ENCODE measurements around the gene B4GALNT4.
"Not testable (repeated sequence)": the region's sequence is repeated elsewhere in the genome, so short reads cannot be mapped to it uniquely, and the experiment has no call there.

Gene B4GALNT4

GRCh38 chr11:409600-410483, 40.5 kb downstream of the B4GALNT4 start:
- no peak for DNase-seq

- not testable (repeated sequence) for DNase-seq
These were observed 41.4 kb downstream of the B4GALNT4 start for GRCh38 chr11:410711-411110.

- not testable (repeated sequence) for DNase-seq
These were observed 42.2 kb downstream of the B4GALNT4 start for GRCh38 chr11:411520-411919.

GRCh38 chr11:412641-413119, 43.4 kb downstream of the B4GALNT4 start:
- DNase-seq: no peak

- DNase-seq: no peak
These were observed 44.1 kb downstream of the B4GALNT4 start for GRCh38 chr11:413120-414081.

GRCh38 chr11:414318-414857, 45.1 kb downstream of the B4GALNT4 start:
- no peak for DNase-seq

- DNase-seq: no peak
These were observed 46.3 kb downstream of the B4GALNT4 start for GRCh38 chr11:415640-416041.

GRCh38 chr11:416051-416756, 46.9 kb downstream of the B4GALNT4 start:
- DNase-seq: no peak

GRCh38 chr11:416757-417621, 47.7 kb downstream of the B4GALNT4 start:
- DNase-seq: no peak

- no peak for DNase-seq
These were observed 48.5 kb downstream of the B4GALNT4 start for GRCh38 chr11:417652-418342.

- DNase-seq: no peak
These were observed 49.3 kb downstream of the B4GALNT4 start for GRCh38 chr11:418343-419247.

- DNase-seq: no peak
These were observed 50.1 kb downstream of the B4GALNT4 start for GRCh38 chr11:419248-420005.

GRCh38 chr11:420054-420910, 51.0 kb downstream of the B4GALNT4 start:
- DNase-seq: no peak

- no peak for DNase-seq
These were observed 51.6 kb downstream of the B4GALNT4 start for GRCh38 chr11:420911-421321.

GRCh38 chr11:422249-422656, 53.0 kb downstream of the B4GALNT4 start:
- DNase-seq: no peak

- no peak for DNase-seq
These were observed 54.9 kb downstream of the B4GALNT4 start for GRCh38 chr11:424232-424631.

GRCh38 chr11:424766-425165, 55.5 kb downstream of the B4GALNT4 start:
- DNase-seq: not testable (repeated sequence)

GRCh38 chr11:425301-425700, 56.0 kb downstream of the B4GALNT4 start:
- DNase-seq: no peak
